Effector memory CD4-positive, alpha-beta T cell (primary cell): Measurements from ENCODE around the gene ARHGAP45.

Experiments
- DNase-seq, 3 donors: peaks; one replicate each; pipeline ENCODE4 v3.0.0-alpha.2; 2020
- H3K27ac ChIP-seq: 2 replicates; pipeline ENCODE4 v1.7.0; 2013; ENCODE audit warnings: mild to moderate bottlenecking, low read length, moderate library complexity; ENCODE audit not compliant: insufficient read depth, poor library complexity, severe bottlenecking
- H3K27me3 ChIP-seq: replicated peaks from 2 replicates; pipeline ENCODE4 v1.7.0; 2013; ENCODE audit warnings: mild to moderate bottlenecking, low read length; ENCODE audit not compliant: insufficient read depth, control insufficient read depth, poor library complexity, severe bottlenecking
- H3K36me3 ChIP-seq: 2 replicates; pipeline ENCODE4 v1.7.0; 2013; ENCODE audit warnings: mild to moderate bottlenecking, low read length, moderate library complexity; ENCODE audit not compliant: control insufficient read depth, insufficient read depth
- H3K4me1 ChIP-seq: 2 replicates; pipeline ENCODE4 v1.7.0; 2013; ENCODE audit warnings: low read length, mild to moderate bottlenecking; ENCODE audit not compliant: control insufficient read depth, insufficient read depth, poor library complexity, severe bottlenecking
- H3K4me3 ChIP-seq: 2 replicates; pipeline ENCODE4 v1.7.0; 2013; ENCODE audit warnings: low read length, low read depth, mild to moderate bottlenecking; ENCODE audit not compliant: insufficient read depth, poor library complexity, severe bottlenecking
- H3K9me3 ChIP-seq: 2 replicates; pipeline ENCODE4 v1.7.0; 2013; ENCODE audit warnings: mild to moderate bottlenecking, low read length, moderate library complexity; ENCODE audit not compliant: control insufficient read depth

The ARHGAP45 gene

GRCh38 chr19:1087813-1088415 is 20.9 kb downstream of the ARHGAP45 start:
- no peaks in the 10 kb centered on the region for H3K27me3 ChIP-seq
- peak overlapping the region; percentile 73 for H3K27ac ChIP-seq
- peak in 2 of 3 donors; percentile 40 to 54 for DNase-seq
- no peak overlapping the region for H3K4me3 ChIP-seq
- H3K4me1 ChIP-seq, result peaks cover 40% of the 10 kb centered on the region
- peaks cover 61% of the 10 kb centered on the region for H3K36me3 ChIP-seq
- H3K9me3 ChIP-seq, result no peaks in the 10 kb centered on the region

- Histone ChIP-seq H3K27me3 (no peaks in the 10 kb centered on the region), H3K36me3 (peaks cover 59% of the 10 kb centered on the region), H3K27ac (peak overlapping the region; percentile 73), H3K4me3 (no peak overlapping the region), H3K4me1 (peaks cover 34% of the 10 kb centered on the region), H3K9me3 (no peaks in the 10 kb centered on the region)
- DNase-seq, result no peak
Observed at GRCh38 chr19:1088416-1089010, 21.5 kb downstream of the ARHGAP45 start.

GRCh38 chr19:1089126-1089771 is 22.3 kb downstream of the ARHGAP45 start:
- H3K27ac ChIP-seq, result peak overlapping the region; percentile 73

GRCh38 chr19:1089891-1090290 is 22.9 kb downstream of the ARHGAP45 start:
- DNase-seq, result no peak
- Histone ChIP-seq H3K4me3 (no peak overlapping the region), H3K27me3 (no peaks in the 10 kb centered on the region), H3K4me1 (peaks cover 42% of the 10 kb centered on the region), H3K9me3 (no peaks in the 10 kb centered on the region), H3K27ac (no peak overlapping the region), H3K36me3 (peaks cover 46% of the 10 kb centered on the region)

More at GRCh38 chr19:1089126-1089771, 22.3 kb downstream of the ARHGAP45 start:
- no peaks in the 10 kb centered on the region for H3K9me3 ChIP-seq
- DNase-seq, result no peak
- H3K4me1 ChIP-seq, result peaks cover 36% of the 10 kb centered on the region
- H3K36me3 ChIP-seq, result peaks cover 52% of the 10 kb centered on the region
- no peaks in the 10 kb centered on the region for H3K27me3 ChIP-seq
- no peak overlapping the region for H3K4me3 ChIP-seq

- no peaks in the 10 kb centered on the region for H3K27me3 ChIP-seq
- H3K9me3 ChIP-seq, result no peaks in the 10 kb centered on the region
- peaks cover 35% of the 10 kb centered on the region for H3K36me3 ChIP-seq
- DNase-seq, result no peak
- peaks cover 48% of the 10 kb centered on the region for H3K4me1 ChIP-seq
- H3K27ac ChIP-seq, result no peak overlapping the region
- no peak overlapping the region for H3K4me3 ChIP-seq
Observed at GRCh38 chr19:1090731-1091543, 24.0 kb downstream of the ARHGAP45 start.

- no peaks in the 10 kb centered on the region for H3K27me3 ChIP-seq
- peaks cover 28% of the 10 kb centered on the region for H3K36me3 ChIP-seq
- H3K4me1 ChIP-seq, result peaks cover 50% of the 10 kb centered on the region
- no peaks in the 10 kb centered on the region for H3K9me3 ChIP-seq
- no peak overlapping the region for H3K4me3 ChIP-seq
- no peak overlapping the region for H3K27ac ChIP-seq
- DNase-seq, result no peak
Observed at GRCh38 chr19:1091544-1092175, 24.7 kb downstream of the ARHGAP45 start.

GRCh38 chr19:1093330-1093729 is 26.4 kb downstream of the ARHGAP45 start:
- no peak for DNase-seq
- peaks cover 33% of the 10 kb centered on the region for H3K4me1 ChIP-seq
- H3K36me3 ChIP-seq, result peaks cover 26% of the 10 kb centered on the region
- no peaks in the 10 kb centered on the region for H3K9me3 ChIP-seq
- no peak overlapping the region for H3K27ac ChIP-seq
- H3K4me3 ChIP-seq, result no peak overlapping the region
- H3K27me3 ChIP-seq, result no peaks in the 10 kb centered on the region

GRCh38 chr19:1093811-1094553 is 27.0 kb downstream of the ARHGAP45 start:
- Histone ChIP-seq H3K36me3 (peaks cover 26% of the 10 kb centered on the region), H3K9me3 (no peaks in the 10 kb centered on the region), H3K27me3 (no peaks in the 10 kb centered on the region), H3K4me3 (peak overlapping the region; percentile 88), H3K4me1 (peaks cover 27% of the 10 kb centered on the region), H3K27ac (peak overlapping the region; percentile 90)
- no peak for DNase-seq

- Histone ChIP-seq H3K27me3 (no peaks in the 10 kb centered on the region), H3K9me3 (no peaks in the 10 kb centered on the region), H3K4me3 (peak overlapping the region; percentile 88), H3K27ac (peak overlapping the region; percentile 90), H3K36me3 (peaks cover 22% of the 10 kb centered on the region), H3K4me1 (peaks cover 24% of the 10 kb centered on the region)
- DNase-seq, result no peak
Observed at GRCh38 chr19:1094655-1094977, 27.6 kb downstream of the ARHGAP45 start.
